DMS153 (cell line): ENCODE data around the gene RNU5D-1.

Experiments
- DNase-seq: peaks from one replicate; lab custom pipeline; 2025; lab: John Stamatoyannopoulos, UW

Gene RNU5D-1

DNA sequence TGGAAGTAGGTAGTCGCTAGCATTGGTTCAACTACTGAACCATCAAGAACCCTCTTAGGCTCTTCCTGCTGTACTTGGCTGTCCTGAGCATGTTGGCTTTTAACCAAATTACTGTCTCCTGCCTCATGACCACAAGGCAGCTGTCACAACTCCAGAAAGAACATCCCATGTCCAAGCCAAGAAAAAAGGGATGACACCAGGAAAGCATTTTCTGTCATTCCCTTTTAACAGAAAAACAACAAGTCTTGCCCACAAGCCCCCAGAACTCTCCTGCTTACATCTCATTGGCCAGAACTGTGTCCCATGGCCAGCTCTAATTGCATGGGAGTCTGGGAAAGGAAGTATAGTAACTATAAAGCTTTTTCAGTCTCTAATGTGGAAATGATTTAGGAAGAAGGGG is 2.4 kb upstream of the RNU5D-1 start:
- DNase-seq: no peak

- no peak for DNase-seq
These were observed 5.8 kb downstream of the RNU5D-1 start for GRCh38 chr1:44724955-44725698.

GRCh38 chr1:44724296-44724954 is 6.5 kb downstream of the RNU5D-1 start:
- no peak for DNase-seq

GRCh38 chr1:44723496-44724295 is 7.3 kb downstream of the RNU5D-1 start:
- no peak for DNase-seq

GRCh38 chr1:44723064-44723463 is 7.9 kb downstream of the RNU5D-1 start:
- no peak for DNase-seq

GRCh38 chr1:44721485-44722361 is 9.2 kb downstream of the RNU5D-1 start:
- DNase-seq: peak; percentile 98

DNA sequence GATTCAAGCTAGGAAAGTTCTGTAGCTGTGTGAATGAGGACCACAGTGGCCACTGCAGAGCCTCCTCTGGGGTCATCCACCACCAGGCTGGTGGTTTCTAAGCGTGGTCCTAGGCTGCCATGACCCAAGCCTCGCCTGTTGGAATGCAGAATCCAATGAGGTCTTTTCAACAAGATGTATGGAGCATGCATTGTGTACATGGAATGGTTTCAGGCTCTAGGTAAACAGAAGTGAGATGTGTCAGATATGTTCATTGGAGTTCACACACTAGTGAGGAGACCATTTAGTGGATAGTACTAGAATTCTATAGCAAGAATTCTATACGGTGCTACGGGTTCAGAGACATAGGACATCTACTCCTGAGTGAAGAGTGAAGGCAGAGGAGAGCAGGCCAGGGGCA is 10.7 kb downstream of the RNU5D-1 start:
- DNase-seq: no peak

DNA sequence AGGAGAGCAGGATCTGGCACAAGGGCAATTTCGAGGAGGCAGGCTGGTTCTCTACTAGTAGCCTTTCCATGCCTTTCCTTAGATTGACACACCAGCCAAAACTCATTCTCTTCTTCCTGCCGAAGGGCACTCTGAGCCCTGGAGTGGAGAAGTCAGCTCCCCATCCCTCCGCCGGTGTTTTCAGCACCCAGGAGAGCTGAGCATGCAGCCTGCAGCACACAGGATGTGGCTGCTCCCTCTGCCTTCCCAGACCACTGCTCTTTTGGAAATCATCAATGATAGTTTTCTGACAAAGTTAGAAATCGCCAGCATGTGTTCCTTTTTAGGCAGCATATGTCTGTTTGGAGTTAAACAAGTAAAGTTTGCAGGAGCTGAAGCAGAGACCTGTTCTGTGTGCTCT is 11.7 kb downstream of the RNU5D-1 start:
- no peak for DNase-seq

DNA sequence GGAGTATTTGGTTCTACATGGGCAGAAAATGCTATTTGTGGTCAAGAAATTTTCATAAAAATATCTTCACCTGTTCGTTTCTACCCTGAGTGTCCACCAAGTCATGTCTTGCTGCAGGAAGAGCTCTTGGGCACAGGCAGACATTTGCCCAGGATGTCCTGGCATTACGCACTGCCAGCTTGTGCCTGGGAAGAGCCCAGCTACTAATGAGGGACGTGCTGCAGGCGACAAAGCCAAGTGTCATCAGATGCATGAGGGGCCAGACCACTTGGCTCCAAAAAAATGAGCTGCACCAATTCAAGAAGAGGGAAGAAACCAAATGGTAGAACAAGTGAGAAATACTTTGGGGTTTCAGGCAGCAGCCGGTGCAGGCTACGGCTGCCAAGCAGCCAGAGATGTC is 12.9 kb downstream of the RNU5D-1 start:
- no peak for DNase-seq

DNA sequence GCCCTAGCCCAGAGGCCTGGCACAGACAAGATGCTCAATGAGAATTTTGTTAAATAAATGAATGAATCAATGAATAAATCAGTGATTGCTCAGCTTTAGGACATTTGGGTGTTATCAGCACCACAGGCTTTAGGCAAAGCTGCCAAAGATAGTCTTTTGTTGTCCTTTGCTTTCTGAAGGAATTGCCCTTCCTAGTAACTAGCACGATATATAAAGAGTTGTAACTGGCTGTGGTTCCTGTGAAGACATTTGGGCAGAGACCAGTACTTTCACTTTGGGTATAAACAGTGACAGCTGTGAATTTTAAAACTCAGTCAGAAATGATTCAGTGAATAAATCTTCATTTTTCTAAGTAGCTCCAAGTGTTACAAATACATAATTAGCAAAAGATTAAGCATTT is 13.3 kb downstream of the RNU5D-1 start:
- DNase-seq: no peak

DNA sequence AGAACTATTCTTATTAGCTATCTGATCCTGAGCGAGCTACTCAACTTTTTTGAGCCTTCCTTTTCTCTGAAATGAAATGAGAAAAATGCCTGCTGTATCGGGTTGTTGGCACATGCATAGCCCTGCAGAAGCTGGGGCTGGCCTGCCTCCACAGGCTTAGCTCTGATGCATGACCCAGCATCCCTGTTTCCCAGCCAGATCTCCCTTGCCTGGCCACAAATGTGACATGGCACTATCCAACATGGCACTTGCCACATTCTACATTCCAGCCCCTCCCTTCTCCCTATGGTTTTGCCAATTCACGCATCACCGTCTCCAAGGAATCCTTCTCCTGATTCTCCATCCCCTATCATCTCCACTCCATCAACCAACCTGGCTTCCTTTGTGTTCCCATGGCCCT is 13.8 kb downstream of the RNU5D-1 start:
- no peak for DNase-seq

DNA sequence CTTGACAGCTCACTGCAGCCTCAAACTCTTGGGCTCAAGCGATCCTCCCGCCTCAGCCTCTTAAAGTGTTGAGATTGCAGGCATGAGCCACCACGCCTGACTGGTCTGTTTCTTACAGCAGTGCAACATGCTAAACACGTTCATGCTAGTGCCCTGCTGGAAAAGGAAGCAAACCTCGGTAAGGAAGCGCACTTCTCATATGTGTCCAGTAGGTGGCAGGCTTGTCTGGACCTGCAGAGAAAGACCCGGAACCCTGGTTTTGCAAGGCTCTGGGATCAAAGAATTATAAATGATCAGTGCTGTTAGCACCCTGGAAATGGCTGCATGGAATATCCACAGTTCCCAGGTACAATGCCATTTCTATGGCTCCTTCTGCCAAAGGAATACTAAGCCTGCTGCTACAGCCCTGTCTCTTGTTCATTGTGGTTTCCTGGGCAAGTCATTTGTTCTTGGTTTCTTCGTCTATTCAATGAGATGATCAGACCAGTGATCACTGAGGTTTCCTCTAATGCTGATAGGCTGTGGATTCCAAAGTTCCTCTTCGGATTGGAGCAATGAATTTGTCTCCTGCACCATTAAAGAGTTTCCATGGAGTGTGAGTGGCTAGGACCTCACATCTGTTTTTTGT is 15.9 kb downstream of the RNU5D-1 start:
- peak; percentile 78 for DNase-seq

GRCh38 chr1:44714532-44714931 is 16.4 kb downstream of the RNU5D-1 start:
- DNase-seq: no peak

GRCh38 chr1:44713321-44713781 is 17.6 kb downstream of the RNU5D-1 start:
- DNase-seq: peak; percentile 71

- peak; percentile 20 for DNase-seq
These were observed 22.8 kb downstream of the RNU5D-1 start for GRCh38 chr1:44707959-44708831.

- DNase-seq: no peak
These were observed 23.7 kb downstream of the RNU5D-1 start for GRCh38 chr1:44707112-44707881.

GRCh38 chr1:44705938-44706337 is 25.0 kb downstream of the RNU5D-1 start:
- DNase-seq: no peak

- DNase-seq: no peak
These were observed 25.5 kb downstream of the RNU5D-1 start for GRCh38 chr1:44705470-44705869.

- DNase-seq: no peak
These were observed 29.8 kb downstream of the RNU5D-1 start for GRCh38 chr1:44701141-44701573.
